ENCODE measurements around the gene APBB2.

APBB2 gene

DNA sequence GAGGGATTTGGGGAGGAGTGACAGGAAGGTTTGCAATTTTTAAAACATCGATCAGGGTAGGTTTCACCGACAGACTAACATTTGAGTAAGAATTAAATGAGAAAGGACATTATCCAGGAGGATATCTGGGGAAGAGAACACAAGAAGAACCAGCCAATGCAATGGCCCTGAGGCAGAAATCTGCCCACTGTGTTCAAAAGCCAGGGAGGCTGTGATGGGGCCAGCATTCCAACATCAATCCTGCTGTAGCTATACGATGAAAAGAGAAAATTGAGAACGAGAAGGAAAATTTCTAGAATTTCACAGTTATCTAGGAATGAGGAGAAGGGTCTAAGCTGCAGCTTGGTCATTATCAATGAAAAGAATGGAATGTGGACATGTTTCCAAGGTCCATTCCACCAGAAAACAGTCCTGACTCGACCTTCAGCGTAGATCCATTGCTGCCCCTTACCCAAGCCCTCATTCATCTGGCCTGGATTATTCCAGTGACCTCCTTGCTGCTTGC, 84.4 kb downstream of the APBB2 start:
- Histone ChIP-seq H2AFZ (ENCODE audit: insufficient read depth, low read length, poor library complexity) (no peak overlapping the region), H3K4me1 (ENCODE audit: control insufficient read depth in 1 of 2, insufficient read depth in 2 of 2, low read length in 2 of 2) (peaks cover 18 to 28% of the 10 kb centered on the region in 2 experiments), H3K79me1 (ENCODE audit: low read length) (peaks cover 22% of the 10 kb centered on the region), H3K4me3 (ENCODE audit: low read depth, low read length) (no peak overlapping the region), H3K9ac (ENCODE audit: low read length) (no peak overlapping the region), H3K27me3 (ENCODE audit: insufficient read depth, low read length) (no peaks in the 10 kb centered on the region), H2AK5ac (ENCODE audit: low read length) (no peak overlapping the region), H4K8ac (ENCODE audit: low read depth, low read length) (no peak overlapping the region), H2BK12ac (ENCODE audit: low read length) (peak overlapping the region; percentile 7), H3K79me2 (ENCODE audit: control insufficient read depth, insufficient read depth, low read length, poor library complexity) (no peaks in the 10 kb centered on the region), H2BK5ac (ENCODE audit: low read depth, low read length, poor library complexity) (peak overlapping the region; percentile 24), H3K36me3 (ENCODE audit: control insufficient read depth in 1 of 2, insufficient read depth in 2 of 2, low read length in 2 of 2) (no peaks in the 10 kb centered on the region), H2BK120ac (ENCODE audit: insufficient read depth, low read length, poor library complexity) (no peak overlapping the region), H3K23ac (ENCODE audit: low read length) (no peak overlapping the region), H4K91ac (ENCODE audit: low read depth, low read length) (no peak overlapping the region), H3K4me2 (ENCODE audit: low read length) (no peak overlapping the region), H4K12ac (ENCODE audit: low read depth, low read length) (no peak overlapping the region), H3K18ac (ENCODE audit: low read length) (no peak overlapping the region), H3K4ac (ENCODE audit: low read depth, low read length) (no peak overlapping the region), H3K14ac (ENCODE audit: low read length) (no peak overlapping the region), H3K27ac (ENCODE audit: low read depth, low read length) (peak overlapping the region; percentile 42), H3K9me3 (ENCODE audit: insufficient read depth, low read depth, low read length) (no peaks in the 10 kb centered on the region)
- DNase-seq: peak; percentile 74 to 96
- whole genome bisulfite sequencing (ENCODE audit: extremely low coverage, insufficient coverage, insufficient read length): no CpG with 5 or more reads among the region's 6 CpGs

DNA sequence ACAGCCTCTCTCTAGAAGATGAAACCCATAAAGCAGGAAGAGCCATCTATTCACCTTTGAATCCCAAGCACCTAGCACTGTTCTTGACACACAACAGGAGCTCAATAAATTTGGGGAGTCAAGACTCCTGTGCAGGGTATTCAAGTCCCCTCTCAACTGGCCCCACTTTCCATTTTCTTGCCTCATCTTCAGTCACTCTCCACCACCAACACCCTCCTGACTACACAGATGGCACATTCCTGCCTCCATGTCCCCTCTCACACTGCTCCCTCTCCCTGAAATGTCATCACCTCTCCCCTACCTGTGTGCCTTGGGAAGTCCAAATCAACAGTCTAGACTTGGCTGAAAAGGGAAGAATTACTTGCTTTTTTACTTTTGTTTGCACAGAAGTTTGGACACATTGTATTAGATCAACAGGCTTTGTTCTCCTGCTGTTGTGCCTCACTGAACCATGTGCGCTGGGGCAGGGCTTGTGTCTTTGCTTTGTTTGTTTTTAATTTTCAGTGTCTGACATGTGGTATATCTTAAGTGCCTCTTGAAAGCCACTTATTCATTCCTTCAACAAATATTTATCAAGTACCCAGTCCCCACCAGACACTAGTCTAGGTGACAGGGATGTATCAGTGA, 85.1 kb downstream of the APBB2 start:
- WGBS (ENCODE audit: extremely low coverage, insufficient coverage, insufficient read length): no CpG with 5 or more reads among the region's 1 CpG
- no peak overlapping the region for H4K8ac ChIP-seq (ENCODE audit: low read depth, low read length)
- no peak overlapping the region for H2BK120ac ChIP-seq (ENCODE audit: insufficient read depth, low read length, poor library complexity)

DNA sequence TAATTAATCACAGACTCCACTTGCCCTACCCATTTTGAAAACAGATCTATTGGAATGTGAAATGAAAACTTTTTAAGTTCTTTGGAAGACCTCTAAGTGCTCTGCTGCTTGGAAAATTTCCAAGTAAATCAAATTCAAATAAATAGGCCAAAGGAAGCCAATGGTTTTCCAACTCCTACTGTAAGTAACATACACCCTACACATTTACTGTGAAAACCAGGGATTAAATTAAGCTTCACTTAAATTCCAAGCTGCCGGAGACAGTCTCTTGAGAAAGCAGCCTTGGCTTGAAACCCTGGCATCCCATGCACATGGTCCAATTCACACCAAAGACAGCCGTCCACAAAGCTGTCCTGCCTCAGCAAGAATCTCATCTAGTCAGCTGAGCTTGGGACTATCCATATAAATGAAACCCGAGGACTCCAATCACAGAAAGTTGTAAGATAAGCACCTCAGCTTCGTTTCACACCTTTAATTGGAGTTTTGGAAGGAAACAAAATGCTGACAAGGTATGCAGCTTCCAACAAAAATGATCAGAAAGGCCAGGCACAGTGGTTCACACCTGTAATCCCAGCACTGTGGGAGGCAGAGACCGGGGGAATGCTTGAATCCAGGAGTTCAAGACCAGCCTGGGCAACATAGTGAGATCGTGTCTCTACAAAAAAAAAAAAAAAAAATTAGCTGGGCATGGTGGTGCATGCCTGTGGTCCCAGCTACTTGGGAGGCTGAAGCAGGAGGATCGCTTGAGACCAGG, 88.6 kb downstream of the APBB2 start:
- H3K9ac ChIP-seq (ENCODE audit: low read length): no peak overlapping the region
- H2BK5ac ChIP-seq (ENCODE audit: low read depth, low read length, poor library complexity): peak overlapping the region; percentile 22
- H3K79me1 ChIP-seq (ENCODE audit: low read length): peaks cover 17% of the 10 kb centered on the region
- peaks cover 3% of the 10 kb centered on the region for H3K79me2 ChIP-seq (ENCODE audit: control insufficient read depth, insufficient read depth, low read length, poor library complexity)
- peaks cover 0 to 3% of the 10 kb centered on the region in 2 experiments for H3K36me3 ChIP-seq (ENCODE audit: control insufficient read depth in 1 of 2, insufficient read depth in 2 of 2, low read length in 2 of 2)
- peak overlapping the region; percentile 41 for H2BK12ac ChIP-seq (ENCODE audit: low read length)
- DNase-seq: no peak
- H2AFZ ChIP-seq (ENCODE audit: insufficient read depth, low read length, poor library complexity): no peak overlapping the region
- H3K14ac ChIP-seq (ENCODE audit: low read length): no peak overlapping the region
- no peaks in the 10 kb centered on the region for H3K27me3 ChIP-seq (ENCODE audit: insufficient read depth, low read length)
- peak overlapping the region; percentile 71 for H3K27ac ChIP-seq (ENCODE audit: low read depth, low read length)
- no peak overlapping the region for H4K12ac ChIP-seq (ENCODE audit: low read depth, low read length)
- no peak overlapping the region for H4K91ac ChIP-seq (ENCODE audit: low read depth, low read length)
- H3K9me3 ChIP-seq (ENCODE audit: insufficient read depth, low read depth, low read length): no peaks in the 10 kb centered on the region
- H3K4ac ChIP-seq (ENCODE audit: low read depth, low read length): no peak overlapping the region
- no peak overlapping the region for H3K4me2 ChIP-seq (ENCODE audit: low read length)
- no peak overlapping the region for H3K23ac ChIP-seq (ENCODE audit: low read length)
- H4K8ac ChIP-seq (ENCODE audit: low read depth, low read length): no peak overlapping the region
- H3K4me3 ChIP-seq (ENCODE audit: low read depth, low read length): no peak overlapping the region
- WGBS (ENCODE audit: extremely low coverage, insufficient coverage, insufficient read length): no CpG with 5 or more reads among the region's 7 CpGs
- H3K4me1 ChIP-seq (ENCODE audit: control insufficient read depth in 1 of 2, insufficient read depth in 2 of 2, low read length in 2 of 2): peaks cover 14 to 22% of the 10 kb centered on the region in 2 experiments
- no peak overlapping the region for H2BK120ac ChIP-seq (ENCODE audit: insufficient read depth, low read length, poor library complexity)
- no peak overlapping the region for H2AK5ac ChIP-seq (ENCODE audit: low read length)
- H3K18ac ChIP-seq (ENCODE audit: low read length): no peak overlapping the region

More for the DNA sequence above, 85.1 kb downstream of the APBB2 start:
- Histone ChIP-seq H3K4me3 (ENCODE audit: low read depth, low read length) (no peak overlapping the region), H3K79me2 (ENCODE audit: control insufficient read depth, insufficient read depth, low read length, poor library complexity) (no peaks in the 10 kb centered on the region), H2AK5ac (ENCODE audit: low read length) (peak overlapping the region; percentile 31), H3K27ac (ENCODE audit: low read depth, low read length) (no peak overlapping the region), H3K27me3 (ENCODE audit: insufficient read depth, low read length) (no peaks in the 10 kb centered on the region), H2AFZ (ENCODE audit: insufficient read depth, low read length, poor library complexity) (no peak overlapping the region), H3K23ac (ENCODE audit: low read length) (no peak overlapping the region), H2BK5ac (ENCODE audit: low read depth, low read length, poor library complexity) (no peak overlapping the region), H3K4me2 (ENCODE audit: low read length) (no peak overlapping the region), H2BK12ac (ENCODE audit: low read length) (peak overlapping the region; percentile 24), H3K4me1 (ENCODE audit: control insufficient read depth in 1 of 2, insufficient read depth in 2 of 2, low read length in 2 of 2) (peaks cover 15 to 26% of the 10 kb centered on the region in 2 experiments), H3K18ac (ENCODE audit: low read length) (peak overlapping the region; percentile 21), H3K4ac (ENCODE audit: low read depth, low read length) (no peak overlapping the region), H3K14ac (ENCODE audit: low read length) (peak overlapping the region; percentile 46), H3K9ac (ENCODE audit: low read length) (no peak overlapping the region), H4K91ac (ENCODE audit: low read depth, low read length) (peak overlapping the region; percentile 16), H3K9me3 (ENCODE audit: insufficient read depth, low read depth, low read length) (no peaks in the 10 kb centered on the region), H4K12ac (ENCODE audit: low read depth, low read length) (no peak overlapping the region), H3K79me1 (ENCODE audit: low read length) (peaks cover 18% of the 10 kb centered on the region), H3K36me3 (ENCODE audit: control insufficient read depth in 1 of 2, insufficient read depth in 2 of 2, low read length in 2 of 2) (no peaks in the 10 kb centered on the region)
- DNase-seq: no peak

GRCh38 chr4:41124916-41125548, 89.3 kb downstream of the APBB2 start:
- no peak overlapping the region for H2AFZ ChIP-seq (ENCODE audit: insufficient read depth, low read length, poor library complexity)
- H3K4ac ChIP-seq (ENCODE audit: low read depth, low read length): no peak overlapping the region
- H3K36me3 ChIP-seq (ENCODE audit: control insufficient read depth in 1 of 2, insufficient read depth in 2 of 2, low read length in 2 of 2): peaks cover 0 to 3% of the 10 kb centered on the region in 2 experiments
- peak overlapping the region; percentile 24 for H3K4me2 ChIP-seq (ENCODE audit: low read length)
- H3K79me1 ChIP-seq (ENCODE audit: low read length): peaks cover 14% of the 10 kb centered on the region
- peaks cover 7 to 16% of the 10 kb centered on the region in 2 experiments for H3K4me1 ChIP-seq (ENCODE audit: control insufficient read depth in 1 of 2, insufficient read depth in 2 of 2, low read length in 2 of 2)
- no peak overlapping the region for H2AK5ac ChIP-seq (ENCODE audit: low read length)
- no peak overlapping the region for H4K12ac ChIP-seq (ENCODE audit: low read depth, low read length)
- no peaks in the 10 kb centered on the region for H3K27me3 ChIP-seq (ENCODE audit: insufficient read depth, low read length)
- no peak overlapping the region for H2BK120ac ChIP-seq (ENCODE audit: insufficient read depth, low read length, poor library complexity)
- DNase-seq: peak; percentile 29 to 62
- H2BK5ac ChIP-seq (ENCODE audit: low read depth, low read length, poor library complexity): no peak overlapping the region
- peaks cover 3% of the 10 kb centered on the region for H3K79me2 ChIP-seq (ENCODE audit: control insufficient read depth, insufficient read depth, low read length, poor library complexity)
- no peak overlapping the region for H3K9ac ChIP-seq (ENCODE audit: low read length)
- WGBS (ENCODE audit: extremely low coverage, insufficient coverage, insufficient read length): 100% methylated on average over 1 of the region's 3 CpGs
- H3K4me3 ChIP-seq (ENCODE audit: low read depth, low read length): no peak overlapping the region
- no peak overlapping the region for H3K18ac ChIP-seq (ENCODE audit: low read length)
- no peaks in the 10 kb centered on the region for H3K9me3 ChIP-seq (ENCODE audit: insufficient read depth, low read depth, low read length)
- no peak overlapping the region for H4K8ac ChIP-seq (ENCODE audit: low read depth, low read length)
- no peak overlapping the region for H2BK12ac ChIP-seq (ENCODE audit: low read length)
- H4K91ac ChIP-seq (ENCODE audit: low read depth, low read length): no peak overlapping the region
- no peak overlapping the region for H3K23ac ChIP-seq (ENCODE audit: low read length)
- peak overlapping the region; percentile 81 for H3K27ac ChIP-seq (ENCODE audit: low read depth, low read length)
- no peak overlapping the region for H3K14ac ChIP-seq (ENCODE audit: low read length)
